Ovary (tissue), 9 donors: ENCODE measurements around the gene PRSS8. TPM values are rescaled to one million over a fixed set of nuclear protein-coding genes. Genes with fewer than 3 reads are reported as not detected.

Source experiments
- DNase-seq, 5 donors: peaks; one replicate each; pipeline ENCODE4 v3.0.0-alpha.2; 2019 to 2020
- H3K27ac ChIP-seq, 2 donors: fragments of 200-600 bp; one replicate each; pipeline versions ENCODE4 v1.5.1 to v1.8.0; 2019 to 2022
- H3K27me3 ChIP-seq: fragments of 200-600 bp; one replicate; pipeline ENCODE4 v1.8.0; 2022
- H3K36me3 ChIP-seq: fragments of 200-600 bp; sonication (generic); one replicate; pipeline ENCODE4 v1.5.1; 2019
- H3K4me1 ChIP-seq: one replicate; pipeline ENCODE4 v1.8.1; 2013; ENCODE audit warnings: mild to moderate bottlenecking, moderate library complexity; ENCODE audit not compliant: insufficient read depth
- H3K4me3 ChIP-seq: fragments of 200-600 bp; sonication (generic); one replicate; pipeline ENCODE4 v1.5.1; 2017
- H3K9me3 ChIP-seq, 2 donors: fragments of 200-600 bp in 1 of 2; sonication (generic) in 1 of 2; one replicate each; pipeline versions ENCODE4 v1.5.1 to v1.8.1; 2013 to 2019; ENCODE audit warnings: mild to moderate bottlenecking in 1 of 2, moderate library complexity in 1 of 2
- CTCF ChIP-seq, 3 donors: fragments of 450-650 bp in 2 of 3; fragments of 200-600 bp in 1 of 3; IDR thresholded peaks; one replicate each; pipeline versions ENCODE4 v1.5.1 to v1.8.0; 2016 to 2022; ENCODE audit warnings: antibody characterized with exemption in 3 of 3, mild to moderate bottlenecking in 1 of 3
- EP300 ChIP-seq: sonication (generic); formaldehyde crosslinking; IDR thresholded peaks from one replicate; pipeline ENCODE4 v1.6.1; 2017; ENCODE audit warnings: antibody characterized with exemption
- POLR2A ChIP-seq: fragments of 450-650 bp; IDR thresholded peaks from one replicate; pipeline ENCODE4 v1.6.1; 2017; ENCODE audit warnings: antibody characterized with exemption, mild to moderate bottlenecking, moderate library complexity
- WGBS, 3 donors: extraction: QIAGEN DNeasy Blood & Tissue Kit in 1 of 3; methylation state at CpG; one replicate each; pipeline versions ENCODE4 v1.1.5 to v1.1.7; 2013 to 2017; 5-methylcytosine and 5-hydroxymethylcytosine counted together
- intact Hi-C, 4 donors: fragments of 100-400 bp; cut with DNase I; formaldehyde crosslinking; loops; one replicate each; pipeline versions ENCODE4 v1.11.0 to v1.15.1; 2022 to 2023
- polyA plus RNA-seq, 2 donors: library from polyadenylated mRNA; stranded (reverse); fragments of 200-250 nt in 1 of 2; fragments of 350-450 nt in 1 of 2; fragmentation: Illumina TruSeq in 1 of 2; extraction: RNeasy Lipid Tissue Mini Kit (QIAGEN cat#74804) in 1 of 2; gene quantifications; one replicate each; pipeline ENCODE4 v1.2.3, GENCODE V29; 2013 to 2014
- total RNA-seq, 7 donors: library from RNA; depleted of rRNA in 2 of 7; stranded (reverse); fragments of >200 nt in 2 of 7; fragmentation: NEBNext Ultra II Directional in 3 of 7; extraction: Animal tissue kit (Norgen Biotek cat#: 25700) in 3 of 7; gene quantifications; one replicate each; pipeline versions ENCODE4 v1.1.0 to v1.2.4, GENCODE V29; 2016 to 2023
- donor health status: DM: no; HTN: no; CAD: no; lungs with moderate emphysema.
- donor health status: DM: no; HTN: no; CAD: no.
- donor health status: Bipolar disorder and iron deficiency.
- donor health status: DM: yes; HTN: yes; CAD: no.
- donor health status: DM: no; HTN: no; CAD: no.
- donor health status: DM: yes; HTN: yes; CAD: no.

The PRSS8 gene
- total and polyA plus RNA-seq, 9 donors: 0.05 to 47.0 (median 1.9) TPM; not detected in 3

GRCh38 chr16:31129568-31130335, 5.8 kb downstream of the PRSS8 start:
- Histone ChIP-seq H3K27ac (peak overlapping the region in 1 of 2 donors; percentile 44), H3K36me3 (no peaks in the 10 kb centered on the region), H3K27me3 (no peaks in the 10 kb centered on the region), H3K4me1 (no peaks in the 10 kb centered on the region), H3K4me3 (no peak overlapping the region), H3K9me3 (no peaks in the 10 kb centered on the region)
- 31 to 35% (median 32%) methylated on average over 29 of the region's 29 CpGs for WGBS, 3 donors
- TF ChIP-seq CTCF (IDR thresholded peaks at IDR 0.05) (no peak), EP300 (no peak), POLR2A (no peak)
- DNase-seq: peak; percentile 64 to 89 (median 69)
- intact Hi-C loops: loop anchor here in 1 of 4 donors (10.0 kb wide), 1 partner anchor 55 kb away; the partner anchor contains the start of gene FUS

- Histone ChIP-seq H3K9me3 (no peaks in the 10 kb centered on the region), H3K27me3 (no peaks in the 10 kb centered on the region), H3K4me3 (no peak overlapping the region), H3K4me1 (no peaks in the 10 kb centered on the region), H3K27ac (peak overlapping the region in 1 of 2 donors; percentile 44), H3K36me3 (no peaks in the 10 kb centered on the region)
- 45 to 59% (median 55%) methylated on average over 14 of the region's 14 CpGs for WGBS, 3 donors
- no peak for DNase-seq
- no peak for TF ChIP-seq EP300
- intact Hi-C loops: no loop called here
These were observed 6.6 kb downstream of the PRSS8 start for GRCh38 chr16:31128711-31129567.

- Histone ChIP-seq H3K36me3 (no peaks in the 10 kb centered on the region), H3K27me3 (no peaks in the 10 kb centered on the region), H3K27ac (no peak overlapping the region), H3K4me1 (no peaks in the 10 kb centered on the region), H3K4me3 (no peak overlapping the region), H3K9me3 (no peaks in the 10 kb centered on the region)
- TF ChIP-seq POLR2A: no peak
- no peak for TF ChIP-seq CTCF (IDR thresholded peaks at IDR 0.05)
- TF ChIP-seq EP300: no peak
- 90 to 92% (median 91%) methylated on average over 13 of the region's 13 CpGs for WGBS, 3 donors
- no peak for DNase-seq
- intact Hi-C loops: no loop called here
These were observed 8.3 kb downstream of the PRSS8 start for GRCh38 chr16:31127182-31127581.

- no peak for DNase-seq
- no peak overlapping the region for H3K27ac ChIP-seq
These were observed 9.7 kb downstream of the PRSS8 start for GRCh38 chr16:31125844-31126243.

More at GRCh38 chr16:31125844-31126243, 9.7 kb downstream of the PRSS8 start:
- H3K4me3 ChIP-seq: no peak overlapping the region
- TF ChIP-seq POLR2A: no peak
- no peak for TF ChIP-seq CTCF (IDR thresholded peaks at IDR 0.05)
- TF ChIP-seq EP300: no peak
- H3K27me3 ChIP-seq: no peaks in the 10 kb centered on the region
- H3K9me3 ChIP-seq: no peaks in the 10 kb centered on the region
- no peaks in the 10 kb centered on the region for H3K4me1 ChIP-seq
- H3K36me3 ChIP-seq: no peaks in the 10 kb centered on the region
- 91 to 95% (median 91%) methylated on average over 3 of the region's 3 CpGs for WGBS, 3 donors
- intact Hi-C loops: no loop called here
